ENCODE data around the gene INTS6. TPM values are rescaled to one million over a fixed set of nuclear protein-coding genes. Genes with fewer than 3 reads are reported as not detected.

INTS6 gene
- total RNA-seq, 6 experiments from 2014 or later: 21.7 to 40.8 (median 32.7) TPM

GRCh38 chr13:51449018-51449417 lies 3.8 kb downstream of the INTS6 start:
- 82% methylated on average over 1 of the region's 1 CpG for WGBS (ENCODE audit: insufficient coverage, low coverage, low lambda C conversion rate, missing lambda C conversion rate)
- intact Hi-C loops (cut with DNase I): no loop called here
- TF ChIP-seq, protein P1, sequence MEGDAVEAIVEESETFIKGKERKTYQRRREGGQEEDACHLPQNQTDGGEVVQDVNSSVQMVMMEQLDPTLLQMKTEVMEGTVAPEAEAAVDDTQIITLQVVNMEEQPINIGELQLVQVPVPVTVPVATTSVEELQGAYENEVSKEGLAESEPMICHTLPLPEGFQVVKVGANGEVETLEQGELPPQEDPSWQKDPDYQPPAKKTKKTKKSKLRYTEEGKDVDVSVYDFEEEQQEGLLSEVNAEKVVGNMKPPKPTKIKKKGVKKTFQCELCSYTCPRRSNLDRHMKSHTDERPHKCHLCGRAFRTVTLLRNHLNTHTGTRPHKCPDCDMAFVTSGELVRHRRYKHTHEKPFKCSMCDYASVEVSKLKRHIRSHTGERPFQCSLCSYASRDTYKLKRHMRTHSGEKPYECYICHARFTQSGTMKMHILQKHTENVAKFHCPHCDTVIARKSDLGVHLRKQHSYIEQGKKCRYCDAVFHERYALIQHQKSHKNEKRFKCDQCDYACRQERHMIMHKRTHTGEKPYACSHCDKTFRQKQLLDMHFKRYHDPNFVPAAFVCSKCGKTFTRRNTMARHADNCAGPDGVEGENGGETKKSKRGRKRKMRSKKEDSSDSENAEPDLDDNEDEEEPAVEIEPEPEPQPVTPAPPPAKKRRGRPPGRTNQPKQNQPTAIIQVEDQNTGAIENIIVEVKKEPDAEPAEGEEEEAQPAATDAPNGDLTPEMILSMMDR (IDR thresholded peaks at IDR 0.05): no peak
- TF ChIP-seq POLR2A (IDR thresholded peaks at IDR 0.05): no peak

GRCh38 chr13:51444922-51445321 lies 7.9 kb downstream of the INTS6 start:
- intact Hi-C loops (cut with DNase I): no loop called here
- Histone ChIP-seq H3K4me1 (peaks cover 0 to 4% (median 2%) of the 10 kb centered on the region in 4 donors), H3K9me3 (no peaks in the 10 kb centered on the region), H3K27me3 (no peaks in the 10 kb centered on the region), H3K36me3 (peaks cover 0 to 13% (median 2%) of the 10 kb centered on the region in 4 donors), H3K27ac (no peak overlapping the region), H3K4me3 (no peak overlapping the region)
- DNase-seq: no peak
- WGBS (ENCODE audit: insufficient coverage, low coverage, low lambda C conversion rate, missing lambda C conversion rate): 39% methylated on average over 1 of the region's 1 CpG
- no peak for TF ChIP-seq POLR2A (IDR thresholded peaks at IDR 0.05)
- TF ChIP-seq, protein P1 (IDR thresholded peaks at IDR 0.05): peak; percentile 8 to 39 (median 23)
- peak in 2 of 4 donors; percentile 24 to 50 for ATAC-seq

More at GRCh38 chr13:51449018-51449417, 3.8 kb downstream of the INTS6 start:
- Histone ChIP-seq H3K4me3 (no peak overlapping the region), H3K27ac (no peak overlapping the region), H3K9me3 (no peaks in the 10 kb centered on the region), H3K36me3 (peaks cover 0 to 23% (median 5%) of the 10 kb centered on the region in 4 donors), H3K27me3 (no peaks in the 10 kb centered on the region), H3K4me1 (peaks cover 0 to 15% (median 5%) of the 10 kb centered on the region in 4 donors)
- ATAC-seq (no peak), DNase-seq (no peak)

GRCh38 chr13:51440381-51440780 lies 12.5 kb downstream of the INTS6 start:
- Histone ChIP-seq H3K4me1 (peaks cover 0 to 5% (median 2%) of the 10 kb centered on the region in 4 donors), H3K27ac (no peak overlapping the region), H3K36me3 (no peaks in the 10 kb centered on the region), H3K4me3 (no peak overlapping the region), H3K9me3 (no peaks in the 10 kb centered on the region), H3K27me3 (no peaks in the 10 kb centered on the region)
- WGBS (ENCODE audit: insufficient coverage, low coverage, low lambda C conversion rate, missing lambda C conversion rate): 90% methylated on average over 1 of the region's 1 CpG
- intact Hi-C loops (cut with DNase I): no loop called here
- TF ChIP-seq, protein P1 (IDR thresholded peaks at IDR 0.05): no peak
- TF ChIP-seq POLR2A (IDR thresholded peaks at IDR 0.05): no peak
- DNase-seq (no peak), ATAC-seq (peak in 1 of 4 donors; percentile 7)

- intact Hi-C loops (cut with DNase I): no loop called here
Observed at GRCh38 chr13:51437550-51438127, 15.2 kb downstream of the INTS6 start.

More at GRCh38 chr13:51437550-51438127, 15.2 kb downstream of the INTS6 start:
- ATAC-seq (no peak), DNase-seq (no peak)
- no peak for TF ChIP-seq POLR2A (IDR thresholded peaks at IDR 0.05)
- TF ChIP-seq, protein P1 (IDR thresholded peaks at IDR 0.05): no peak
- Histone ChIP-seq H3K4me1 (peaks cover 0 to 5% (median 2%) of the 10 kb centered on the region in 4 donors), H3K36me3 (peaks cover 0 to 6% (median 0%) of the 10 kb centered on the region in 4 donors), H3K4me3 (no peak overlapping the region), H3K9me3 (no peaks in the 10 kb centered on the region), H3K27me3 (no peaks in the 10 kb centered on the region), H3K27ac (no peak overlapping the region)
- 96% methylated on average over 4 of the region's 4 CpGs for WGBS (ENCODE audit: insufficient coverage, low coverage, low lambda C conversion rate, missing lambda C conversion rate)

All from right lobe of liver (tissue), 6 donors.